ENCODE data around the gene CX3CL1.

DNA sequence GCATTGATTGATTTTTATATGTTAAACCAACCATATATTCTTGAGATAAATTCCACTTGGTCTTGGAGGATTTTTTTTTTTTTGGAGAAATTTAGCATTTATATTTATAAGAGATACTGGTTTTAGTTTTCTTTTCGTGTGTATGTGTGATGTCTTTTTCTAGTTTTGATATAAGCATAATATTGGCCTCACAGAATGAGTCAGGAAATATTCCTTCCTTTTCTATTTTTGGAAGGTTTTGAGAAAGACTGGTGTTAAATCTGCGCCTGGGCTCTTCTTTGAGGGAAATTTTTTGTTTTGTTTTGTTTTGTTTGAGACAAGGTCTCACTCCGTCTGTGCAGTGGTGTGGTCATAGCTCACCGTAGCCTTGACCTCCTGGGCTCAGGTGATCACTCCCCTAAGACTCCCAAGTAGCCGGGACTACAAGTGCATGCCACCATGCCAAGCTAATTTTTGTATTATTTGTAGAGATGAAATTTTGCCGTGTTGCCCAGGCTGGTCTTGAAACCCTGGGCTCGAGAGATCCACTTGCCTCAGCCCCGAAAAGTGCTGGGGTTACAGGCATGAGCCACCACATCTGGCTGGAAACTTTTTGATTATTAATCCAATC, 42.5 kb upstream of the CX3CL1 start:
- TF ChIP-seq NR2F6 (CRISPR knock-in tag; IDR thresholded peaks at IDR 0.05) (no peak), POLR2A (conservative IDR thresholded peaks at IDR 0.05) (no peak), CREM (IDR thresholded peaks at IDR 0.05; ENCODE audit: low read depth) (no peak), FOS (IDR thresholded peaks at IDR 0.05; ENCODE audit: extremely low read depth, insufficient read length) (no peak), STAT5B (CRISPR knock-in tag; IDR thresholded peaks at IDR 0.05) (no peak), JUNB (CRISPR knock-in tag; conservative IDR thresholded peaks at IDR 0.05) (no peak), USF1 (CRISPR knock-in tag; IDR thresholded peaks at IDR 0.05) (no peak), NONO (IDR thresholded peaks at IDR 0.05; ENCODE audit: low read depth in 2 of 2, low read length in 1 of 2) (no peak), GABPB1 (CRISPR knock-in tag; IDR thresholded peaks at IDR 0.05) (no peak), ZNF311 (CRISPR knock-in tag; IDR thresholded peaks at IDR 0.05) (no peak), PHB2 (IDR thresholded peaks at IDR 0.05; ENCODE audit: low read depth) (no peak)
- TF ChIP-seq, protein P1, sequence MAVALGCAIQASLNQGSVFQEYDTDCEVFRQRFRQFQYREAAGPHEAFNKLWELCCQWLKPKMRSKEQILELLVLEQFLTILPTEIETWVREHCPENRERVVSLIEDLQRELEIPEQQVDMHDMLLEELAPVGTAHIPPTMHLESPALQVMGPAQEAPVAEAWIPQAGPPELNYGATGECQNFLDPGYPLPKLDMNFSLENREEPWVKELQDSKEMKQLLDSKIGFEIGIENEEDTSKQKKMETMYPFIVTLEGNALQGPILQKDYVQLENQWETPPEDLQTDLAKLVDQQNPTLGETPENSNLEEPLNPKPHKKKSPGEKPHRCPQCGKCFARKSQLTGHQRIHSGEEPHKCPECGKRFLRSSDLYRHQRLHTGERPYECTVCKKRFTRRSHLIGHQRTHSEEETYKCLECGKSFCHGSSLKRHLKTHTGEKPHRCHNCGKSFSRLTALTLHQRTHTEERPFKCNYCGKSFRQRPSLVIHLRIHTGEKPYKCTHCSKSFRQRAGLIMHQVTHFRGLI (CRISPR knock-in tag; IDR thresholded peaks at IDR 0.05), result no peak
- TF ChIP-seq, protein P2, sequence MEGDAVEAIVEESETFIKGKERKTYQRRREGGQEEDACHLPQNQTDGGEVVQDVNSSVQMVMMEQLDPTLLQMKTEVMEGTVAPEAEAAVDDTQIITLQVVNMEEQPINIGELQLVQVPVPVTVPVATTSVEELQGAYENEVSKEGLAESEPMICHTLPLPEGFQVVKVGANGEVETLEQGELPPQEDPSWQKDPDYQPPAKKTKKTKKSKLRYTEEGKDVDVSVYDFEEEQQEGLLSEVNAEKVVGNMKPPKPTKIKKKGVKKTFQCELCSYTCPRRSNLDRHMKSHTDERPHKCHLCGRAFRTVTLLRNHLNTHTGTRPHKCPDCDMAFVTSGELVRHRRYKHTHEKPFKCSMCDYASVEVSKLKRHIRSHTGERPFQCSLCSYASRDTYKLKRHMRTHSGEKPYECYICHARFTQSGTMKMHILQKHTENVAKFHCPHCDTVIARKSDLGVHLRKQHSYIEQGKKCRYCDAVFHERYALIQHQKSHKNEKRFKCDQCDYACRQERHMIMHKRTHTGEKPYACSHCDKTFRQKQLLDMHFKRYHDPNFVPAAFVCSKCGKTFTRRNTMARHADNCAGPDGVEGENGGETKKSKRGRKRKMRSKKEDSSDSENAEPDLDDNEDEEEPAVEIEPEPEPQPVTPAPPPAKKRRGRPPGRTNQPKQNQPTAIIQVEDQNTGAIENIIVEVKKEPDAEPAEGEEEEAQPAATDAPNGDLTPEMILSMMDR (IDR thresholded peaks at IDR 0.05 in 2 of 3, conservative IDR thresholded peaks at IDR 0.05 in 1 of 3; ENCODE audit: insufficient read depth in 2 of 3, low read depth in 1 of 3, low read length in 3 of 3), result no peak
- TF ChIP-seq, protein P3, sequence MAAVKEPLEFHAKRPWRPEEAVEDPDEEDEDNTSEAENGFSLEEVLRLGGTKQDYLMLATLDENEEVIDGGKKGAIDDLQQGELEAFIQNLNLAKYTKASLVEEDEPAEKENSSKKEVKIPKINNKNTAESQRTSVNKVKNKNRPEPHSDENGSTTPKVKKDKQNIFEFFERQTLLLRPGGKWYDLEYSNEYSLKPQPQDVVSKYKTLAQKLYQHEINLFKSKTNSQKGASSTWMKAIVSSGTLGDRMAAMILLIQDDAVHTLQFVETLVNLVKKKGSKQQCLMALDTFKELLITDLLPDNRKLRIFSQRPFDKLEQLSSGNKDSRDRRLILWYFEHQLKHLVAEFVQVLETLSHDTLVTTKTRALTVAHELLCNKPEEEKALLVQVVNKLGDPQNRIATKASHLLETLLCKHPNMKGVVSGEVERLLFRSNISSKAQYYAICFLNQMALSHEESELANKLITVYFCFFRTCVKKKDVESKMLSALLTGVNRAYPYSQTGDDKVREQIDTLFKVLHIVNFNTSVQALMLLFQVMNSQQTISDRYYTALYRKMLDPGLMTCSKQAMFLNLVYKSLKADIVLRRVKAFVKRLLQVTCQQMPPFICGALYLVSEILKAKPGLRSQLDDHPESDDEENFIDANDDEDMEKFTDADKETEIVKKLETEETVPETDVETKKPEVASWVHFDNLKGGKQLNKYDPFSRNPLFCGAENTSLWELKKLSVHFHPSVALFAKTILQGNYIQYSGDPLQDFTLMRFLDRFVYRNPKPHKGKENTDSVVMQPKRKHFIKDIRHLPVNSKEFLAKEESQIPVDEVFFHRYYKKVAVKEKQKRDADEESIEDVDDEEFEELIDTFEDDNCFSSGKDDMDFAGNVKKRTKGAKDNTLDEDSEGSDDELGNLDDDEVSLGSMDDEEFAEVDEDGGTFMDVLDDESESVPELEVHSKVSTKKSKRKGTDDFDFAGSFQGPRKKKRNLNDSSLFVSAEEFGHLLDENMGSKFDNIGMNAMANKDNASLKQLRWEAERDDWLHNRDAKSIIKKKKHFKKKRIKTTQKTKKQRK (IDR thresholded peaks at IDR 0.05; ENCODE audit: borderline replicate concordance, low read depth, low read length), result no peak

All from K562 (cell line).